GM10266 (cell line): ENCODE data around the gene FOXN3.
"Not testable (repeated sequence)": the region's sequence is repeated elsewhere in the genome, so short reads cannot be mapped to it uniquely, and the experiment has no call there.

Experiments used
- DNase-seq: peaks from one replicate; pipeline ENCODE4 v3.0.0; 2012; ENCODE audit errors: extremely low spot score
- CTCF ChIP-seq: IDR thresholded peaks from 2 replicates; pipeline ENCODE4 v1.5.1; 2012; ENCODE audit warnings: mild to moderate bottlenecking, low read depth; ENCODE audit not compliant: control insufficient read depth, insufficient read depth; ENCODE audit errors: missing control alignments

FOXN3 gene

GRCh38 chr14:89255852-89256251 is 161.2 kb downstream of the FOXN3 start:
- no peak for TF ChIP-seq CTCF
- DNase-seq = no peak

GRCh38 chr14:89255012-89255411 is 162.0 kb downstream of the FOXN3 start:
- DNase-seq = no peak
- TF ChIP-seq CTCF = no peak

GRCh38 chr14:89254166-89254909 is 162.7 kb downstream of the FOXN3 start:
- no peak for TF ChIP-seq CTCF
- DNase-seq = no peak

- no peak for DNase-seq
- no peak for TF ChIP-seq CTCF
These were observed 164.0 kb downstream of the FOXN3 start for GRCh38 chr14:89252887-89253532.

- no peak for DNase-seq
These were observed 166.0 kb downstream of the FOXN3 start for GRCh38 chr14:89251061-89251460.

GRCh38 chr14:89250655-89250975 is 166.4 kb downstream of the FOXN3 start:
- DNase-seq = not testable (repeated sequence)

More at GRCh38 chr14:89251061-89251460, 166.0 kb downstream of the FOXN3 start:
- no peak for TF ChIP-seq CTCF

GRCh38 chr14:89249972-89250654 is 166.9 kb downstream of the FOXN3 start:
- no peak for DNase-seq
- no peak for TF ChIP-seq CTCF
